ENCODE data around the gene RABAC1. TPM values are rescaled to one million over a fixed set of nuclear protein-coding genes. Genes with fewer than 3 reads are reported as not detected.
"Not testable (repeated sequence)": the region's sequence is repeated elsewhere in the genome, so short reads cannot be mapped to it uniquely, and the experiment has no call there.

The RABAC1 gene
- total RNA-seq, 1 experiment from 2014 or later, result 235 TPM

- DNase-seq (ENCODE audit: low read depth), result no peak
Observed at GRCh38 chr19:41915776-41916414, 43.2 kb downstream of the RABAC1 start.

- no peak for DNase-seq (ENCODE audit: low read depth)
Observed at GRCh38 chr19:41915021-41915775, 43.9 kb downstream of the RABAC1 start.

GRCh38 chr19:41914424-41914834 is 44.7 kb downstream of the RABAC1 start:
- not testable (repeated sequence) for DNase-seq (ENCODE audit: low read depth)

- no peak for DNase-seq (ENCODE audit: low read depth)
Observed at GRCh38 chr19:41913538-41914423, 45.3 kb downstream of the RABAC1 start.

- DNase-seq (ENCODE audit: low read depth), result no peak
Observed at GRCh38 chr19:41912899-41913537, 46.1 kb downstream of the RABAC1 start.

GRCh38 chr19:41911889-41912731 is 47.0 kb downstream of the RABAC1 start:
- no peak for DNase-seq (ENCODE audit: low read depth)

GRCh38 chr19:41910992-41911888 is 47.9 kb downstream of the RABAC1 start:
- no peak for DNase-seq (ENCODE audit: low read depth)

- no peak for DNase-seq (ENCODE audit: low read depth)
Observed at GRCh38 chr19:41910240-41910991, 48.7 kb downstream of the RABAC1 start.

GRCh38 chr19:41909706-41910105 is 49.4 kb downstream of the RABAC1 start:
- no peak for DNase-seq (ENCODE audit: low read depth)

GRCh38 chr19:41908724-41909464 is 50.2 kb downstream of the RABAC1 start:
- no peak for DNase-seq (ENCODE audit: low read depth)

GRCh38 chr19:41907994-41908615 is 51.0 kb downstream of the RABAC1 start:
- no peak for DNase-seq (ENCODE audit: low read depth)

GRCh38 chr19:41906916-41907680 is 52.0 kb downstream of the RABAC1 start:
- DNase-seq (ENCODE audit: low read depth), result no peak

Other genes with a start within 250 kb of the RABAC1 start
- not detected in 2 replicates for gene CEACAM6, start 203.8 kb downstream of the RABAC1 start, total RNA-seq (2014; rRNA removed; shearing (Covaris generic))
- not detected in 2 replicates for gene CEACAM3, start 162.7 kb downstream of the RABAC1 start, total RNA-seq (2014; rRNA removed; shearing (Covaris generic))
- not detected in 2 replicates for gene LYPD4, start 114.6 kb downstream of the RABAC1 start, total RNA-seq (2014; rRNA removed; shearing (Covaris generic))
- gene DMRTC2, start 114.3 kb downstream of the RABAC1 start, total RNA-seq (2014; rRNA removed; shearing (Covaris generic)), result not detected in 2 replicates
- gene RPS19, start 99.1 kb downstream of the RABAC1 start, total RNA-seq (2014; rRNA removed; shearing (Covaris generic)), result 1,675 and 2,627 TPM in 2 replicates
- not detected in 2 replicates for gene CD79A, start 82.0 kb downstream of the RABAC1 start, total RNA-seq (2014; rRNA removed; shearing (Covaris generic))
- gene ARHGEF1, start 76.1 kb downstream of the RABAC1 start, total RNA-seq (2014; rRNA removed; shearing (Covaris generic)), result 23.4 and 28.2 TPM in 2 replicates
- gene ERFL, start 30.9 kb downstream of the RABAC1 start, total RNA-seq (2014; rRNA removed; shearing (Covaris generic)), result not detected in 2 replicates
- under 0.01 and 0.10 TPM in 2 replicates for gene ATP1A3, start 34.9 kb upstream of the RABAC1 start, total RNA-seq (2014; rRNA removed; shearing (Covaris generic))
- gene GRIK5, start 110.9 kb upstream of the RABAC1 start, total RNA-seq (2014; rRNA removed; shearing (Covaris generic)), result not detected in 2 replicates
- 18.1 and 20.6 TPM in 2 replicates for gene ZNF574, start 116.8 kb upstream of the RABAC1 start, total RNA-seq (2014; rRNA removed; shearing (Covaris generic))
- gene POU2F2, start 173.1 kb upstream of the RABAC1 start, total RNA-seq (2014; rRNA removed; shearing (Covaris generic)), result 2.0 and 2.4 TPM in 2 replicates